OCI-LY7 (cell line): ENCODE data around the gene PRKN. TPM values are rescaled to one million over a fixed set of nuclear protein-coding genes. Genes with fewer than 3 reads are reported as not detected.

ENCODE experiments used
- BruUV-seq: library from RNA; stranded (reverse); fragments of 400-500 nt; replicated peaks from 2 replicates; lab custom pipeline; 2021; lab: Mats Ljungman, UMichigan
- CTCF ChIA-PET: fragments of 300-600 bp; sonication (Branson Sonifier 250); formaldehyde crosslinking; loops from one replicate; lab custom pipeline; 2022; ENCODE audit warnings: antibody characterized with exemption; ENCODE audit not compliant: unreplicated experiment; lab: Charles Lee
- POLR2A ChIA-PET: fragments of 300-600 bp; sonication (Branson Sonifier 250); formaldehyde crosslinking; loops from one replicate; lab custom pipeline; 2022; ENCODE audit warnings: antibody characterized with exemption; lab: Charles Lee
- DNase-seq: peaks from one replicate; pipeline ENCODE4 v3.0.0-alpha.2; 2015; ENCODE audit warnings: low spot score
- H2AFZ ChIP-seq: fragments of 200-600 bp; sonication (generic), shearing (Covaris generic); 2 replicates; pipeline ENCODE4 v1.6.1; 2014; ENCODE audit warnings: mild to moderate bottlenecking, antibody characterized with exemption, low read length, moderate library complexity
- H3K27ac ChIP-seq: fragments of 200-600 bp; sonication (generic); 2 replicates; pipeline ENCODE4 v1.5.1; 2014; ENCODE audit warnings: mixed run types, low read depth, mild to moderate bottlenecking, moderate library complexity, low read length, inconsistent platforms; ENCODE audit not compliant: poor library complexity, severe bottlenecking
- H3K36me3 ChIP-seq: fragments of 200-600 bp; sonication (generic); 2 replicates; pipeline ENCODE4 v1.6.1; 2014; ENCODE audit warnings: mild to moderate bottlenecking, antibody characterized with exemption, low read length, moderate library complexity, mixed read lengths; ENCODE audit not compliant: insufficient read depth
- H3K4me1 ChIP-seq: fragments of 200-600 bp; sonication (generic); 2 replicates; pipeline ENCODE4 v1.5.1; 2014; ENCODE audit warnings: mild to moderate bottlenecking, low read length; ENCODE audit not compliant: insufficient read depth, poor library complexity, severe bottlenecking
- H3K4me2 ChIP-seq: fragments of 200-600 bp; sonication (generic); 2 replicates; pipeline ENCODE4 v1.6.1; 2014; ENCODE audit warnings: mild to moderate bottlenecking, low read length
- H3K4me3 ChIP-seq: fragments of 200-600 bp; sonication (generic); 2 replicates; pipeline ENCODE4 v1.5.1; 2014; ENCODE audit warnings: mild to moderate bottlenecking, low read depth, low read length; ENCODE audit not compliant: poor library complexity, severe bottlenecking
- H3K79me2 ChIP-seq: fragments of 200-600 bp; sonication (generic); 2 replicates; pipeline ENCODE4 v1.6.1; 2016; ENCODE audit warnings: low read depth, mild to moderate bottlenecking, low read length, moderate library complexity, mixed read lengths; ENCODE audit not compliant: insufficient read depth
- H3K9me2 ChIP-seq: fragments of 200-600 bp; sonication (generic); 2 replicates; pipeline ENCODE4 v1.6.1; 2016; ENCODE audit warnings: mild to moderate bottlenecking, low read length, mixed read lengths; ENCODE audit not compliant: insufficient read depth
- H3K9me3 ChIP-seq: fragments of 200-600 bp; sonication (generic); 2 replicates; pipeline ENCODE4 v1.6.1; 2014; ENCODE audit warnings: mild to moderate bottlenecking, mixed run types, low read length, mixed read lengths
- H4K20me1 ChIP-seq: fragments of 200-600 bp; sonication (generic); 2 replicates; pipeline ENCODE4 v1.6.1; 2014; ENCODE audit warnings: mild to moderate bottlenecking, antibody characterized with exemption, low read length, moderate library complexity, mixed read lengths; ENCODE audit not compliant: insufficient read depth
- CTCF ChIP-seq: fragments of 200-600 bp; sonication (generic); conservative IDR thresholded peaks from 2 replicates; pipeline ENCODE4 v1.5.1; 2014; ENCODE audit warnings: mild to moderate bottlenecking, antibody characterized with exemption, low read length, moderate library complexity, mixed read lengths
- EZH2phosphoT487 ChIP-seq: fragments of 200-600 bp; sonication (generic); IDR thresholded peaks from 2 replicates; pipeline ENCODE4 v1.6.1; 2018; ENCODE audit warnings: low read depth, borderline replicate concordance, mild to moderate bottlenecking, mixed run types, antibody characterized with exemption, low read length, moderate library complexity, mixed read lengths
- intact Hi-C: fragments of 100-400 bp; cut with micrococcal nuclease; formaldehyde crosslinking; loops from one replicate; pipeline ENCODE4 v1.10.0; 2022; ENCODE audit not compliant: unreplicated experiment
- total RNA-seq, 2 experiments: library from RNA; depleted of rRNA in 1 of 2; stranded (reverse); fragments of >200 nt in 1 of 2; shearing (Covaris generic) in 1 of 2; gene quantifications; 2 replicates each; pipeline ENCODE4 v1.2.3, GENCODE V29; 2014 to 2022

Gene PRKN
- total RNA-seq, 2 experiments from 2014 or later = 1.3 to 2.0 TPM

DNA sequence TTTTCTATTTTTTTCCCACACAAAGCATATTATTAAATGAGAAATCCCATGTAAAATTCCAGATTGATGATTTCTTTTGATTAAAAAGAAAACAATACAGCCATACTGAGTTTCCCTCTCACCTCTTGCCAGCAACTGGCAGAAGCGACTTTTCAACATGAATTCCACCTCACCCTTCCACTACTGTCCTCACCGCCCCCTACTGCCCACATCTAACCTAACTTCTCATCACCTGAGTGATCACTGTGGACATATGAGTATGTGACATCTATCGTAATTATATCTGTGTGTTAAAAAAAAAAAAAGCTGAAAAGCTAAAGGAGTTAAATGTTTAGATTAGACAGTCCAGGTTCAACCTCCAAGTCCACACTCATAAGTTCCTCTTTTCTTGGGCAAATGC is 528.6 kb downstream of the PRKN start:
- Histone ChIP-seq H3K27ac (no peak overlapping the region), H3K36me3 (no peaks in the 10 kb centered on the region), H3K4me3 (no peak overlapping the region), H3K9me2 (no peaks in the 10 kb centered on the region), H3K4me2 (no peak overlapping the region), H4K20me1 (no peaks in the 10 kb centered on the region), H3K9me3 (no peaks in the 10 kb centered on the region), H3K79me2 (no peaks in the 10 kb centered on the region), H3K4me1 (no peaks in the 10 kb centered on the region), H2AFZ (no peak overlapping the region)
- CTCF ChIA-PET = no interaction called here
- intact Hi-C loops = no loop called here
- no TSS peak for BruUV-seq
- no peak for DNase-seq
- POLR2A ChIA-PET = no interaction called here
- TF ChIP-seq EZH2phosphoT487 (no peak), CTCF (peak; percentile 32)

- no peak for DNase-seq
- BruUV-seq = no TSS peak
- CTCF ChIA-PET = no interaction called here
These were observed 529.5 kb downstream of the PRKN start for GRCh38 chr6:162198076-162198475.

More at GRCh38 chr6:162198076-162198475, 529.5 kb downstream of the PRKN start:
- H3K4me3 ChIP-seq = no peak overlapping the region
- H2AFZ ChIP-seq = no peak overlapping the region
- no peaks in the 10 kb centered on the region for H4K20me1 ChIP-seq
- intact Hi-C loops = no loop called here
- no peaks in the 10 kb centered on the region for H3K9me2 ChIP-seq
- no peaks in the 10 kb centered on the region for H3K36me3 ChIP-seq
- no peaks in the 10 kb centered on the region for H3K9me3 ChIP-seq
- H3K4me1 ChIP-seq = no peaks in the 10 kb centered on the region
- POLR2A ChIA-PET = no interaction called here
- TF ChIP-seq CTCF = no peak
- no peak for TF ChIP-seq EZH2phosphoT487
- no peaks in the 10 kb centered on the region for H3K79me2 ChIP-seq
- no peak overlapping the region for H3K4me2 ChIP-seq
- H3K27ac ChIP-seq = no peak overlapping the region
